Measurements from ENCODE around the gene ZFYVE21.

The ZFYVE21 gene

DNA sequence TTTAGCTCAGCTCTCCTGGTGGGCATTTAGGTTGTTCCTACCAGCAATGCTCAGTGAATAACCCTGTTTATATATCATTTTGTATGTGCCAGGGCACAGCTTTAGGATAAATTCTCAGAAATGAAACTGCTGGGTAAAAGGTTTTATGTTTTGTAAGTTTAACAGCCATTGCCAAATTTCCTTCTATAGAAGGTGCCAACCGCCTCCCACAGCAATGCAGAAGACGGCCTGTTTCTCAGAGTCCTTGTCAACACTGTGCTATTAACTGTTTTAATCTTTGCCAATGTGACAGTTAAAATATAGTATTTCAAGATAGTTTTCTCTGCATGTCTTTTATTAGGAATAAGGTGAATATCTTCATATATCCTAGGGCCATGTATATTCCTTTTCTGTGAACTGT lies 66.8 kb downstream of the ZFYVE21 start:
- no peak for DNase-seq (ENCODE audit: low read depth)
- TF ChIP-seq, protein P1, sequence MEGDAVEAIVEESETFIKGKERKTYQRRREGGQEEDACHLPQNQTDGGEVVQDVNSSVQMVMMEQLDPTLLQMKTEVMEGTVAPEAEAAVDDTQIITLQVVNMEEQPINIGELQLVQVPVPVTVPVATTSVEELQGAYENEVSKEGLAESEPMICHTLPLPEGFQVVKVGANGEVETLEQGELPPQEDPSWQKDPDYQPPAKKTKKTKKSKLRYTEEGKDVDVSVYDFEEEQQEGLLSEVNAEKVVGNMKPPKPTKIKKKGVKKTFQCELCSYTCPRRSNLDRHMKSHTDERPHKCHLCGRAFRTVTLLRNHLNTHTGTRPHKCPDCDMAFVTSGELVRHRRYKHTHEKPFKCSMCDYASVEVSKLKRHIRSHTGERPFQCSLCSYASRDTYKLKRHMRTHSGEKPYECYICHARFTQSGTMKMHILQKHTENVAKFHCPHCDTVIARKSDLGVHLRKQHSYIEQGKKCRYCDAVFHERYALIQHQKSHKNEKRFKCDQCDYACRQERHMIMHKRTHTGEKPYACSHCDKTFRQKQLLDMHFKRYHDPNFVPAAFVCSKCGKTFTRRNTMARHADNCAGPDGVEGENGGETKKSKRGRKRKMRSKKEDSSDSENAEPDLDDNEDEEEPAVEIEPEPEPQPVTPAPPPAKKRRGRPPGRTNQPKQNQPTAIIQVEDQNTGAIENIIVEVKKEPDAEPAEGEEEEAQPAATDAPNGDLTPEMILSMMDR (IDR thresholded peaks at IDR 0.05; ENCODE audit: low read depth, low read length, missing control alignments), result no peak
- H3K4me3 ChIP-seq (ENCODE audit: low read depth, low read length), result no peak overlapping the region

All from GM12864 (cell line).